Measurements from ENCODE around the gene SMOC1.

SMOC1 gene

DNA sequence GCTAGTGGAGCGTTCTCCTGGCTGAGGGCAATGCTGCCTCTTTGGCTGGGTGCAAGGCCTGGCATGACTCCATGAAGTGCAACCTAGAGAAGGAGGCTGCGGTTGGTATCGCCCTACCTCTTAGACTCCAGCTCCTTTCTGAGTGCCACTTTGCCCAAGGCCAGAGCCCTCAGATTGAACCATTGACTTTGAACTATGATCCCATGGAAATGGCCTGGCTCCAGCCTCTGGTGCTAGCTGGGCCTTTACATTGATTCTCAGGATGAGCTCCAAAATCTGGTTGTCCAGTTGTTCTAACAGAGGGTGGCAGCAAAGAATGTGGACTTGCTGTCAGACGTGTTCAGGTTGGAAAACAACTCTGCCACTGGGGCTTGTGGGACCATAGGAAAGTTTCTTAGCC, 16.1 kb upstream of the SMOC1 start:
- no peak for DNase-seq (ENCODE audit: low spot score)

DNA sequence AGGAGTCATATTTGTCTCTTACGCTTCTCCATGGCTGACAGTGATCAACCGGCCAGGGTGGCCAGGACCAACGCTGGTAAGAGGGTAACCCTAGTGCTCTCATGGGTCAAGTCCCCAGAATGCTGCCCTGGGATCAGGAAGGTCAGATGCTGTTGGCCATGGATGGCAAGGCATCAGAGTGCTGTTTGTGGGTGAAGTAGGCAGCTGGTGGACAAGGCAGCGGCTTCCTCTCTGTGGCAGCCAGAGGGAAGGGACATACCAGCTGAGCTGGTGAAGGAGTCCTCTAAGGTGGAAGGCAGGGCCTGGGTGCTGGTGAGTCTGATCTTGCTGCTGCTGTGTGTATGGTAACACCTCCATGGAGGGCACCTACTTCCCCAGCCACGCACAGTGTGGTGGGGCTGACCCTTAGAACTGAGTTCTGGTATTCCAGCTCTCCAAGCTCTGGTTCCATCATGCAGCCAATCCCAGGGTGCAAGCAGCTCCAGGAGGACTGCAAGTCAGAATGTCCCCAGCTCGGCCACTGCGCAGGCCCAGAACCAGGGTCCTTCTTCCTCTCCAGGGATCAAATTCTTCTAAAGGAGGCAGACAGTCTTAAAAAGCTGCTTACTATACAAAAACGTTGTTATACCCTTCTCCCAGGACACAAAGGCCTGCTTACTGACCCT, 13.4 kb upstream of the SMOC1 start:
- no peak for DNase-seq (ENCODE audit: low spot score)

DNA sequence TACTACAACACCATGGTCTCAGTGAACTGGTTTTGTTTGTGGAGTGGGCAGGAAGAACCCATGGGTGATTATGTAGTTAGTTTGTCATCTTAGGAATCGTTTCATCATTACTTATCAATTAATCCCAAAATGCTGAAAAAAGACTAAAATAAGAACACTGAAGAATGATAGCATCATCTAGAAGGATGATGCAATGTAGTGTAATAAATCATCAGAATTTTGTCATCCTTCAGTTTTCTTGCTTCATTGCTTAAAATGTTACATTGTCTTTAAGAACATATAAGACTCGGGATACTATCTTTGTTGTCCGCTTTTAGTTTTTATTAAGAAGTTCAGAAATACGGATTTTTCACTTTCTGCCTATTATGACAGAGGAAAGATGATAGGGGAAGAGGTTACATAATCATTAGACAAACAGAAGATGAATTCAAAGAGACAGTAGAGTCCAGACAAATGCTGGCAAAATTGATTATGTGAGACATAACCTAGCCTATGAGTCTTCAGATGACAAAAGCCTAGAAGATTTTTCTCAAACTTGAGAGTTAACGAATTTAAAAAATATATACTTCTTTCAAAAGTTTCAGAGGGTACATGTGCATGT, 10.8 kb upstream of the SMOC1 start:
- no peak for DNase-seq (ENCODE audit: low spot score)

DNA sequence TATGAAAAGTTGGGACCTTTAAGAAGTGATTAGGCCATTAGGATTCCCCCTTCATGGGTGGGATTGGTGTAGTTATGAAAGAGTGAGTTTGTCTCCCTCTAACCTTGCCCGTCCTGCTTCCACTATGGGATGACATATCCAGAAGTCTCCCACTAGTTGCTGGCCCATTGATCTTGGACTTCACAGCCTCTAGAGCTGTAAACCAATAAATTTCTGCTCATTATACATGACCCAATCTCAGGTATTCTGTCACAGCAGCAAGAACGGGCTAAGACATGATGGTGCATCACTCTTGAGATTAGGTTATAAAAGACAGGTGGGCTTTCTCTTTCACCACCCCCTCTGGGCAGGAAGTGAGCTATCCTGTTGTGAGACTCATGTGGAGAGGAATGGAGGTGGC, 8.6 kb upstream of the SMOC1 start:
- no peak for DNase-seq (ENCODE audit: low spot score)

DNA sequence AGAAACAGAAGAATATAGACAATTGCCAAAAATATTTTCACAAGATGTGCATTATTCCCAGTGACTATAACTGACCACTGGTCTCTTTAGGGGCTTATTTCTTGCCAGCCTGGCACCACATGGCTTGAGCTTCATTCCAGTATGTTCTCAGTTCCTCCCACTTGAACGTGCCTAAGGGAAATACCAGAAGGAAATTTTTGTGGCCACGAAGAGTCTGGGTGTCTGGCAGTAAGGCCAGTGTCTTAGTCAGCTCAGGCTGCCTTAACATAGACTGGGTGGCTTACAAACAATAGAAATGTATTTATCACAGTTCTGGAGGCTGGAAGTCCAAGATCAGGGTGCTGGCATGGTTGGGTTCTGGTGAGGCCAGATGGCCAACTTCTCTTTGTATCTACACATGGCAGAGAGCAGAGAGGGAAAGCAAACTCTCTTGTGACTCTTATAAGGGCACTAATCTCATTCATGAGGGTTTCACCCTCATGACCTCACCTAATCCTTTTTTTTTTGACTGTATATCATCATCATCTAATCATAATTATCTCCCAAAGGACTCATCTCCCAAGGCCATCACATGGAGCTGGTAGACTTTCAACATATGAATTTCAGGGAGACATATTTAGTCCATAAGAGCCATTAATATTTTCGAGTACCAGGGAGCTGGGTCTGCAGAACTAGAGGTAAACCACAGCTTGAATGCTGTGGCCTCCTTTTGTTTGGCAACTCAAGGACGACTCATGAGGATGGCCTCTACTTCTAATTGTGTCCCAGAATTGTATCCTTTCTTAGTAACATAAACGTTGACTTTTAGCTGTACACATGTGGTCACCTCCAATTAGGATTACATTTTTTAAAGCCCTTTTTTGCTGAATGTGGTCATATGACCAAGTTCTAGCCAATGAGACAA, 5.1 kb upstream of the SMOC1 start:
- no peak for DNase-seq (ENCODE audit: low spot score)

DNA sequence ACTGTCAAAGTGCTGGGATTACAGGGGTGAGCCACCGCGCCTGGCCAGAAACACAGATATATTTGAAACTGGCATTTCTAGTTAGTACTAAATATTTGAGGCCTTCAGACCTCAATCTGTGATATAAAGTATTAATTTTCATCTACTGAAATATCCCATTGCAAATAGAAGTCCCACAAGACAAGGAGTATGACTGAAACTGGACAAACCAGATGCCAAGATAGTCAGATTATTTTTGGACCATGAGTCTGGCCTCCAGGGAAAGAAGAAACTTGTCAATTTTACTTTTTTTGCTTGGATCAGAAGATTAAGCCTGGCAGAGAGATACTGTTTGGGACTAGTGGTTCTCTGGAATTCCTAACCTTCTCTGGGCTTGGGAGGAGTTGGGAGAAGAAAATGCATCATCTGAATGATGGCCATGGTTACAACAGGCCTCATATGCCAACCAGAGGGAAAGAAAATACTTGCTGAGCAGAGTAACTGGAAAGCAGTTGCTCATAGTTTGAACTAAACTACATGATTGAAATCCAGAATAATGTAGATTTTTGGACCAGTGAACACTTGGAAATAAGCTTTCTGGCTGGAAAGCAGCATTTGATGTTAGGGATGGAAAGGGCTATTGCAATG, 2.9 kb upstream of the SMOC1 start:
- DNase-seq (ENCODE audit: low spot score) = no peak

DNA sequence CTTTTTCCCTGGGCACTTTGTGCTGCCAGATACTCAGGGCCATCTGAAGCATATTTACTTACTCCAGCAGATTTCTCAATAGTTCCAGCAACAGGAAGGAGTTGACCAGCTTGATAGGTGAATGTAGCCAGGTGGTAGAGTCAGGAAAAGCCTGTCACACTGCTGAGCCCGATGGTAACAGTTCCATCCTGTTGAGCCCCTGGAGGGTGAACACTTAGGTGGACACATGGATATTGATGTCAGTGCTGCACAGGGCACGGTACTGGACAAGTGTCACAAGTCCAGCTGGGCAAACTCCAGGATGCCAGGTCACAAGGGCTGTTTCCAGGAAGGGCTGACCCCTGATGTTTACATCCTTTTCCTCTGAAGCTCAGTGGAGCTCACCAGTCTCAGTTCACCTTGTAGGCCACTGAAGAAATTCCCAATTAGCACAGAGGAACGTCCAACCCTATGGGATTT, 2.3 kb upstream of the SMOC1 start:
- no peak for DNase-seq (ENCODE audit: low spot score)

DNA sequence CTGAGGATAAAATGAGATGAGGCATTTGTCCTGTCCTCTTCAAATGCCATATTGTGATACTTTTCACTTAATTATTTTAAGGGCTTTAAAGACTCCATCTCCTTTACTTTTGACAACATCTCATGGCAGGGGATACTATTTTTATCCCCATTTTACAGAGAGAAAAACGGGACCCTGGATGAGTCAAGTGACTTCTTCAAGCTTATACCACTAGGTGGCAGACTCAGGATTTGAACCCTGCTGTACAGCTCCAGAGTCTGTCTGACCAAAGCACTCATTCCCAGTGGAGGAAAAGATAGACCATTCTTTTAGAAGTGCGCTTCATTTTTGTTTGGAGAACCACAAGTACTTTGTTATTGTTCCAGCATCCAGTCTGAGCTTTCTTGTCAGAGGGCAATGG, 1.7 kb upstream of the SMOC1 start:
- DNase-seq (ENCODE audit: low spot score) = peak; percentile 76

DNA sequence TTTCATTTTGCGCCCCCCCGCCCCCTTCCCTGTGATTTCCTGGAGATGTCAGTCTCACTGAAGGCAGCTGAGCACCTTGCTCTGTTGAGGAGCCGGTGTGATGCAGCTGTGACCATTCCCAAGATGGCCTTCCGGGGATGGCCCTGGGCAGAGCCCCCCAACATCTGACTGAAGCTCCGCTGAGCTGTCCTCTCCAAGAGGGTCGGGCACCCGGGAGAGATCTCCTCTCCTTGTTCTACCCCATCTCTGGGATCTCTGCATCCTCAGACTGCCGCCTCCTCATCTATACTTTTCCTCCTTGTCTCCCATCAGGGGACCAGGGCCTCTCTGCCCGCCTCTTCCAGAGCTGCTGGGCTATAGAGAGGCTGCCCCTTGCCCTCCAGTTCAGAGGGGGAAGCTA, 965 bp upstream of the SMOC1 start:
- no peak for DNase-seq (ENCODE audit: low spot score)

DNA sequence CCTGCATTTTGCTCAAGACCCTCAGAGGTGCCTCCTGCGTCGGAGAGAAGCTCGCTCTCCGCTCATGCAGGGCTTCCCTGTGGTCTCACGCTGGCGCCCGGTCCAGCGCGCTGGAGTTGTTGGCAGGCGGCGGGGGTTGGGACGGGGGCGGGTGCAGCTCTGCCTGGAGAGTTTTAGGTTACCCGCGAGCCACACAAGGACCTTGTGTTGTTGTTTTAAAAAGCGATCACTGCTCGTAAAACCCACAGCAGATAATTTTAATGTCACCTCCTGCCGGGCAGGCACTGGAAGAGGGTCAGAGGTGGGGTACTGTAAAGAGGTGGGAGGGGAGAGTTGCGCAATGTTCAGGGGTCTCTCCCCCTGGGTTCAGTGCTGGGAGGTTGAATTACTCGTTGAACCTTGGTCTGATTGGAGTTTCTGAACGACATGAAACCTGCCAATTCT, 850 bp downstream of the SMOC1 start:
- DNase-seq (ENCODE audit: low spot score) = peak; percentile 20

DNA sequence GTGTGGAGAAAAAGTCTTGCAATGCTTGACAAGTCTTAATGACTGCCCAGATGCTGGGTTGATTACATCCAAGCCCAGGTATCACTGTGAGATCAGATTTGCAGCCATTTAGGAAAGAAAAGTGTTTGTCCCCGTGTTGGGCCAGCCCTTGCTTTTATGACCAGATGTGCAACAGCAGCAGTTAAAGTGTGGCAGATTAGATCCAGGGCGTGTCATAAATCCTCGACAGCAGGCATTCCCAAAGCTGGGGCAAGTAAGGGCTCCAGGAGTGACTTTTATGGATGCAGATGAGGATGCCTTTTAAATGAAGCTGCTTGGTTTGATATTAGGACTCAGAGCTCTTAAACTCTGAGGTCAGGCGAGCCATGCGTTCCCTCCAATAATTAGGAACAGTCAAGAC, 1.7 kb downstream of the SMOC1 start:
- no peak for DNase-seq (ENCODE audit: low spot score)

DNA sequence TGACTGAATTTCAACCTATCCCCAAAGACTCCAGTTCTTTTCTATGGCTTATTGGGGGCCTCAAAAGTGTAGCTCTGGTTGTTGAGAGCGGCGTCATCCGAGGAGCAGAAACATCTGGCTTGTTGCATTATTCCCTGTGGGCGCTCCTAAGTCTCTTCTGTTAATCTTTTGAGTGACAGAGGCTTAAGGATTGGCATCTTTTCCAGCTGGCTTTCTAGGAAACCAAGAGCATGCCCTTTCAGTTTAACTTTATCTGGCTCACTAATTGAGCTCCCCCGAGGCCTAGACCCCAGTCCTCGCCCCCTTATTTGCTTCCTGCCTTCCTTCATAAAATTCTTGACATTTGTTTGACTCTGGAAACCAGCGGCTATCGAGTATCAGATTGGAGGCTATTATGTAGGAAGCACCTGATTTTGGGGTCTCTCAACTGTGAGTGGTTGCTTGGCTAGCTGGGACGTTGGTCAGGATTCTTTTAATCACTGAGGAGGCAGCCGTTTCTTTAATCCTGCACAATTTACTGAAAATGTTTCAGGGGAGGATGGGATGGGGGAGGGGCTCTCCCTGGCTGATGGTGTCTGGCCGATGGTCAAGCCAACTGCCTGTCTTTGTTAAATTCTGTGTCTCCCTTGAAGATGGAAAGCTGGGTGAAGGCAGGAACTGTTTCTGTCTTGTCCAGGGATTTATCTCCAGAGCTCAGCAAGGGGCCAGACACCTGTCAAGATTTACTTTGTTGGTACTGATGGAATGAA, 3.1 kb downstream of the SMOC1 start:
- no peak for DNase-seq (ENCODE audit: low spot score)

DNA sequence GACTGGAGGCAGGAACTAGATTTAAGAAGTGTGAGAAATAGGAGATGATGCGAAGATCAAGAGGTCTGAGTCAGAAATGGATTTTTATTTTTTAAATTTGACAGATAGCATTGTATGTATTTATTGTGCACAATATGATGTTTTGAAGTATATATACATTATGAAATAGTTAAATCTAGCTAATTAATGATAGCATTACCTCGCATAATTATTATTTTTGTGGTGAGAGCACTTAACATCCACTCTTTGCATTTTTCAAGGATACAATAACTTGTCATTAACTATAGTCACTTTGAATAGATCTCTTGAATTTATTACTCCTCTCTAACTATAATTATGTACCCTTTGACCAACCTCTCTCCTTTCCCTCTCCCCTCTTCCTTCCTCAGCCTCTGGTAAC, 3.7 kb downstream of the SMOC1 start:
- DNase-seq (ENCODE audit: low spot score) = no peak

DNA sequence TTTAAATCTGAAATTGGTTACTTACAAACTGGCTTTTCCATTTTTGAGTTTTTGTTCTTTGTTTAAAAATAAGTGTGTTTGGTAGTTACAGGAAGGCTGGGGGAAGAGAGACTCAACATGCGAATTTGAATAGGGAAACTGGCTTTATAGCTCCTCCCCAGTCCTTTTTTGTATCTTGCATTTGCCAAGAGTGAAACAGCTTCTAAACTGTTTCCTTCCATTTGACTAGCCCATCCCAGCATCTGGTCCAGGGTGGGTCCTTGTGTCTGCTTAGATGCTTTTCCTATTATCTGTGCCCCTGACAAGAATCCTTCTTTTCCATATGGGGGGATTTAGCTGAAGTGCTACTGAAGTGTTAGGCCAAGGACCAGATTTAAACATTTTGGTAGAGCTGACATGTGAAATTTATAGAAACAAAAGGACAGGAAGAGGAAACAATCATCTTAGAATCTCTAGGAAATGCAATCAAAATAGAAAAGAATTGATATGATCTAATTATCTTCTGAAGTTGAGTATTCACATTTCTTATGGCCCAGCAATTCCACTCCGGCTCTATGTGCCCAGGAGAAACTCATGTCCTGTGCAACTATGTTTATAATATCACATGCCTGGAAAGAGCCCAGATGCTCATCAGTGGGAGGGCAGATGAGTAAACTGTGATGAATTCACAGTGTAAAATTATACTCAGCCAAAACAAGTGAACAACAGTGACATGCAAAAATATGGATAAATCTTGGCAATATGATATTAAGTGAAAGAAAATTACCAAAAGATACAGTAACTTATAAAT, 7.4 kb downstream of the SMOC1 start:
- no peak for DNase-seq (ENCODE audit: low spot score)

DNA sequence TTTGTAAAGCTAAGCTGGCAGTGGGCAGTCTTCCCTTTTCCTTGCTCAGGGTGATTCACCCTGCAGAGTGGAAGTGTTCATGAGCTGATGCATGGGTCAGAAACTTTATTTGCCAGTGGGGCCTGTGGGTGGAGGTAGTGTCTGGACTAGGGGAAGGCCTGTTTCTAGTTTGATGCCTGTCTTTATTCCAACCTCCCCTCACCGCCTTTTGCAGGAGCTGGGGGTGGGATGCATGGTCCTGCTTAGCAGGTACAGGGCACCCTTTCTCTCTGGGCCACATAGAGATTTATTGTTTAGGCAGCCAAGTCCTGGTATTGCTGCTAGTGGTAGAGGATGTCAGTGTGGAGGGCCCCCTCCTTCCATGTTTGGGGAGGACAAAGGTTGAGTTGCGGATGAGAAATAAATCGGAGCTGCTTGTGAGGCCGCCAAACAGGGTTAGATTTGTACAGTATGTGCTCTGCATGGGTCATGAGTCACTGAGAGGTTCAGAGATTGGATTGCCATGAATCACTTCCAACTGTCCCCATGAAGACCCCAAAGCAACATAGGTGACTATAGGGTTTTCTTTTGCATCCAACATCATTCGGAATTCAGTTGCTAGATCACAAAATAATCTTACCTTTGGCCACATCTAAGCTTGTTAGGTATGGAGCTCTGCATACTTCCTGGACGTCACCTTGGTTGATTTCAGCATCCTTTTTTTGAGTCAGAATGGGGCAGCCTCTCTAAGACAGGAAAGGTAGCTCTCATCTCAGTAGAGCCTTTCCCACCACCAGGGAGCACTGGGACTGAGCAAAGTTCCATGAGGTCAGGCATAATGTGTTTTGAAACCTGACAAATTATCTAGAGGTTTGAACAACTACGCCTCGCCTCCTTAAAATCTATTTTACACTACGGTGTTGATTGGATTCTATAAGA, 8.8 kb downstream of the SMOC1 start:
- no peak for DNase-seq (ENCODE audit: low spot score)

DNA sequence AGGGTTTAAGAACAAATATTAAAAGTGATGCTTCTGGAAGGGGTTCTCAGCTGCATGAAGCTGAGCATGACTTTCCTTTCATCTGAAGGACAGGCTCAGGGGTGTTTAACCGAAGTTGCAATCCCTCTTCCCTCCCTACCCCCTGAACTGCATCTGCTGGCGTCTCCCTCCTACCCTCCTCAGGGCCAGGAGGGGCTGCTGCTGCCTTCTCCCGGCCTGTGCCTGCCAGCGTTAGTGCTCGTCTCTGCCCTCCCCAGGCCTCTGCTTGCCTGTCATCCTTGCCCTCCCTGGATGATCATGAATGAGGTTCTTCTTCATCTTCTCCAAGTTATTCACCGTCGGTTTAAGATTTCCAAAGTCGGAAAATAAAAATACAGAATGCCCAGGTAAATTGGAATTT, 12.2 kb downstream of the SMOC1 start:
- peak; percentile 59 for DNase-seq (ENCODE audit: low spot score)

DNA sequence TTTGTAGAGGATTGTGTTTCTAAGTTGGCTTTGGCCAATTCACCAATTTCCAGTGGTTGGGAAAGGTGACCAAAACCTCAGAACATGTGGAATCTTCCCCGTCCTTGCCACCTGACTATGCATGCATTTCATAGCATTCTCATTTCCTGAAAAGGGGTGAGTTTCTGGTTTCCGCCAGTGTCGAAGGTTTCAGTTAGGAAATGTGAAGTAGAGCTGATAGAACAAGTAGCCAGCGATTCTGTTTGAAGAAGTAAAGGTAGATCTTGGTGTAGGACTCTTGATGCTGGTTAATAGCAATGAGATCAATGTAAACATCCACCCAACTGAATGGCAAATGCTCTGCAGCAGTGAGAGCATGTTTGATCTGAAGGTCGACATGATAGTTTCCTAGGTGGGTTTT, 15.9 kb downstream of the SMOC1 start:
- DNase-seq (ENCODE audit: low spot score) = no peak

DNA sequence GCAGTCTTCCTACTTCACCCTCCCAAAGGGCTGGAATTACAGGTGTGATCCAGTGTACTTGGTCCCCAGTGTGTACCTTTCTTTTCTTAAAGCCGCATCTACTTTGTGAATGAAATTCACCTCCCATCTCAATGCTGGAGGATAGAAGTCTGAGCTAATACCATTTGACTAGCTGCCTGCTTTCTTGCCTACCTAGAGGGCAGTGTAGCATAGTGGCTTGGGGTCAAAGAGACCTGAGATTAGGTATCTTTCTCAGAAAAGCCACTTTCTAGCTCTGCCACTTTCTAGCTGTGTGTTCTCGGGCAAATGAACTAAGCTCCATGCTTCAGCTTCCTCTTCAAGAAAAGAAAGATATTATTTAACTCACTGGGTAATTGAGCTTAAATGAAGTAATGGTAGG, 16.9 kb downstream of the SMOC1 start:
- no peak for DNase-seq (ENCODE audit: low spot score)

DNA sequence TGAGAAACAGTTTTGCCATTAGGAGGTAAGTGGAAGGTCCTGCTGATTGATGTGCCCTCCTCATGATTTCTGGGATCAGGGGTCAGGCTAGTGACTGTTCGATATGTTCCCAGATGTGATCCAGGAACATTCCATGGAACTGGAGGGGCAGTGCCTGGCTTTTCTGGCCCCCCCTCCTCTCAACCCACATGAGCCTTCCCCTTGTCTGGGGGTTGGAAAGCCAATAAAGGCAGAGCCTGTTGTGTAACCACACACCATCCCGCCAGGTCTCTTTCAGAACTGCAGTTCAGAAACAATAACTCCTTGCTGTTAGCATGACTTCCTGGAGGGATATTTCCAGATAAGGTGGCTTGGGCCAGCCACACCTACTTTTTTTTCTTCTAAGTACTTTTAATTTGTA, 17.8 kb downstream of the SMOC1 start:
- DNase-seq (ENCODE audit: low spot score) = no peak

DNA sequence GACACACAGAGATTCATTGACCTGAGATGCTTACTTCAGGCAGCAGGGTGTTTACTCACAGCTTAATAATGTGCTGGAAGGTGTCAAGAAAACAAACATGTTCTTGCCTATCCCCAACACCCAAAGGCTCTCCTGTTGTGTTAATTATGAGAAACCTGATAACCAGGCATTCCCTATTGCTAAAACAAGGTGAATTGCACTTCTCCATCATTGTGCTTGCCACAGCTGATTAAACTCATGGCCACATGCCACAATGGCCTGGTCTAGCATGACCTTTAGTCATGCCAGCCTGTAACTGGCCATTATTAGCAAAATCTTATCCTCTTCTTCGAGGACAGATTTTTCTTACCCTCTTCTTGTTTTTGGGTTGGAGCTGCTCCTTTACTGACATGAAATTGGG, 21.4 kb downstream of the SMOC1 start:
- DNase-seq (ENCODE audit: low spot score) = no peak
